HepG2 (cell line): ENCODE data around the gene THOC7. TPM values are rescaled to one million over a fixed set of nuclear protein-coding genes. Genes with fewer than 3 reads are reported as not detected.

ENCODE experiments used
- ATAC-seq: fragments of 200-7000 bp; cut with Tn5 transposase; 3 replicates; pipeline ENCODE4 v1.9.1; 2020; ENCODE audit warnings: mild to moderate bottlenecking, moderate library complexity
- BruUV-seq: library from RNA; stranded (reverse); fragments of 400-500 nt; replicated peaks from 2 replicates; lab custom pipeline; 2021; lab: Mats Ljungman, UMichigan
- CTCF ChIA-PET: fragments of 300-600 bp; formaldehyde crosslinking; extraction: SDS; loops from one replicate; lab custom pipeline; 2021; ENCODE audit warnings: low total read pairs, inconsistent platforms, low intra/inter-chr PET ratio; lab: Yijun Ruan, JAX
- POLR2A ChIA-PET: fragments of 350-600 bp; sonication (Branson Sonifier 250); formaldehyde crosslinking; loops from one replicate; lab custom pipeline; 2020; ENCODE audit warnings: antibody characterized with exemption, inconsistent platforms; lab: Yijun Ruan, JAX
- DNase-seq: peaks from one replicate; pipeline ENCODE4 v3.0.0-alpha.2; 2015; ENCODE audit warnings: low spot score
- FAIRE-seq: peaks from 3 replicates; lab custom pipeline; 2011; peaks lifted over from hg19 to GRCh38; lab: Jason Lieb, UNC
- H2AFZ ChIP-seq: one replicate; pipeline ENCODE4 v1.6.1; 2011; ENCODE audit warnings: low read length, inconsistent platforms
- H3K27ac ChIP-seq: fragments of 300-600 bp; 3 replicates; pipeline ENCODE4 v1.8.0; 2011; ENCODE audit warnings: mixed run types, mild to moderate bottlenecking, mixed read lengths, low read length, inconsistent platforms; ENCODE audit not compliant: insufficient read depth; ENCODE audit errors: extremely low read length
- H3K27me3 ChIP-seq, 2 experiments: fragments of 200-600 bp in 1 of 2; 2 replicates in 1 of 2; 3 replicates in 1 of 2; pipeline versions ENCODE4 v1.6.0 to v1.8.0; 2011; ENCODE audit warnings: low read length in 2 of 2, mild to moderate bottlenecking in 2 of 2, moderate library complexity in 2 of 2, inconsistent platforms in 1 of 2; ENCODE audit not compliant: insufficient read depth in 2 of 2, control insufficient read depth in 1 of 2
- H3K36me3 ChIP-seq, 2 experiments: fragments of 200-600 bp in 1 of 2; replicated peaks in 1 of 2; 2 replicates in 1 of 2; 3 replicates in 1 of 2; pipeline versions ENCODE4 v1.5.1 to v1.8.0; 2011; ENCODE audit warnings: low read length in 2 of 2, inconsistent platforms in 1 of 2; ENCODE audit not compliant: insufficient read depth in 2 of 2, control insufficient read depth in 1 of 2
- H3K4me1 ChIP-seq: 2 replicates; pipeline ENCODE4 v1.5.1; 2012; ENCODE audit warnings: low read length, inconsistent platforms; ENCODE audit not compliant: insufficient read depth
- H3K4me2 ChIP-seq: 2 replicates; pipeline ENCODE4 v1.6.0; 2011; ENCODE audit warnings: low read depth, low read length, inconsistent platforms
- H3K4me3 ChIP-seq, 3 experiments: fragments of 200-600 bp in 1 of 3; sonication (generic), shearing (Covaris generic) in 1 of 3; replicated peaks in 1 of 3; 2 replicates each; pipeline ENCODE4 v1.5.1; 2011 to 2016; ENCODE audit warnings: low read length in 3 of 3, inconsistent platforms in 2 of 3, low read depth in 2 of 3, mild to moderate bottlenecking in 2 of 3, control low read depth in 1 of 3, mixed read lengths in 1 of 3; ENCODE audit not compliant: insufficient read depth in 1 of 3
- H3K79me2 ChIP-seq: one replicate; pipeline ENCODE4 v1.6.1; 2011; ENCODE audit warnings: low read length, inconsistent platforms; ENCODE audit not compliant: insufficient read depth
- H3K9ac ChIP-seq: 2 replicates; pipeline ENCODE4 v1.6.0; 2011; ENCODE audit warnings: mild to moderate bottlenecking, low read depth, low read length, inconsistent platforms; ENCODE audit not compliant: insufficient read depth
- H3K9me3 ChIP-seq: 2 replicates; pipeline ENCODE4 v1.5.1; 2012; ENCODE audit warnings: mild to moderate bottlenecking, low read length
- H4K20me1 ChIP-seq: 2 replicates; pipeline ENCODE4 v1.6.0; 2011; ENCODE audit warnings: inconsistent platforms, mild to moderate bottlenecking, low read length, moderate library complexity; ENCODE audit not compliant: insufficient read depth
- IKZF1 ChIP-seq: fragments of 450-650 bp; IDR thresholded peaks from 2 replicates; pipeline ENCODE4 v1.7.1; 2016
- POGK ChIP-seq: sonication (generic); formaldehyde crosslinking; conservative IDR thresholded peaks from 2 replicates; pipeline ENCODE4 v1.8.0; 2022; ENCODE audit warnings: mild to moderate bottlenecking, moderate library complexity, missing genetic modification reagents
- SOX6 ChIP-seq, 2 experiments: fragments of 450-650 bp in 1 of 2; sonication (generic) in 1 of 2; formaldehyde crosslinking in 1 of 2; IDR thresholded peaks; 2 replicates each; pipeline versions ENCODE4 v1.4.0 to v1.6.1; 2017 to 2020; ENCODE audit warnings: antibody characterized with exemption in 1 of 2, mild to moderate bottlenecking in 1 of 2, missing genetic modification reagents in 1 of 2
- ZNF576 ChIP-seq: sonication (generic); formaldehyde crosslinking; IDR thresholded peaks from 2 replicates; pipeline ENCODE4 v1.4.0; 2020; ENCODE audit warnings: mild to moderate bottlenecking, missing genetic modification reagents
- ZNF670 ChIP-seq: sonication (generic); formaldehyde crosslinking; IDR thresholded peaks from 2 replicates; pipeline ENCODE4 v1.8.0; 2022; ENCODE audit warnings: mild to moderate bottlenecking, missing genetic modification reagents, borderline replicate concordance
- ZNF7 ChIP-seq: IDR thresholded peaks from 2 replicates; pipeline ENCODE4 v1.6.1; 2016; ENCODE audit warnings: missing biosample characterization, missing genetic modification reagents
- WGBS: methylation state at CpG from one replicate; pipeline ENCODE4 v1.1.6; 2017; ENCODE audit warnings: low lambda C conversion rate; 5-methylcytosine and 5-hydroxymethylcytosine counted together
- in situ Hi-C: cut with HindIII; loops from 2 replicates; pipeline ENCODE4 v1.10.0; 2017; ENCODE audit warnings: low pct_unique_long_range_greater_than_20kb; ENCODE audit not compliant: extremely low pct_ligation_motif_present
- intact Hi-C: fragments of 100-400 bp; cut with micrococcal nuclease; formaldehyde crosslinking; loops from one replicate; pipeline ENCODE4 v1.10.0; 2022; ENCODE audit not compliant: unreplicated experiment
- polyA plus RNA-seq, 8 experiments: library from polyadenylated mRNA; depleted of rRNA in 3 of 8; stranded (reverse) in 7 of 8; unstranded in 1 of 8; fragments of >200 nt; fragmentation: Illumina TruSeq in 4 of 8; extraction: Trizol in 4 of 8; gene quantifications; 2 replicates each; pipeline versions ENCODE4 v1.2.1 to v1.2.3, GENCODE V29; 2011 to 2016; ENCODE audit warnings: low read depth in 4 of 8, missing spikeins in 1 of 8, mixed read lengths in 1 of 8; ENCODE audit not compliant: insufficient read depth in 1 of 8
- total RNA-seq, 5 experiments: library from RNA; depleted of rRNA; stranded (reverse); fragments of >200 nt; fragmentation: Illumina TruSeq; extraction: Trizol; gene quantifications; 2 replicates each; pipeline ENCODE4 v1.2.3, GENCODE V29; 2016; ENCODE audit warnings: low read depth in 1 of 5
- TF ChIP-seq, protein P1 (sequence below): sonication (generic); formaldehyde crosslinking; IDR thresholded peaks from 2 replicates; pipeline ENCODE4 v1.8.1; 2023; ENCODE audit warnings: mild to moderate bottlenecking, moderate library complexity, missing genetic modification reagents
- TF ChIP-seq, protein P2 (sequence below): sonication (generic); formaldehyde crosslinking; IDR thresholded peaks from one replicate; pipeline ENCODE4 v1.5.1; 2020; ENCODE audit warnings: mild to moderate bottlenecking, missing genetic modification reagents; ENCODE audit errors: not compliant biosample characterization

Gene THOC7
- total and polyA plus RNA-seq, 2 of the 13 experiments (the other 11 are each of a cell fraction or from before 2014, with no cell fraction given) = 32.8 to 63.5 TPM

- Histone ChIP-seq H3K27ac (no peak overlapping the region), H2AFZ (no peak overlapping the region)
- ATAC-seq = no peak
- in situ Hi-C loops = no loop called here
- POLR2A ChIA-PET = no interaction called here
- no peak for FAIRE-seq
- TF ChIP-seq SOX6 (IDR thresholded peaks at IDR 0.05) (no peak), SOX6 (CRISPR knock-in tag; IDR thresholded peaks at IDR 0.05) (no peak), ZNF576 (CRISPR knock-in tag) (no peak), POGK (CRISPR knock-in tag) (no peak), IKZF1 (no peak), ZNF670 (CRISPR knock-in tag) (no peak), ZNF7 (CRISPR knock-in tag) (no peak)
- TF ChIP-seq, protein P1, sequence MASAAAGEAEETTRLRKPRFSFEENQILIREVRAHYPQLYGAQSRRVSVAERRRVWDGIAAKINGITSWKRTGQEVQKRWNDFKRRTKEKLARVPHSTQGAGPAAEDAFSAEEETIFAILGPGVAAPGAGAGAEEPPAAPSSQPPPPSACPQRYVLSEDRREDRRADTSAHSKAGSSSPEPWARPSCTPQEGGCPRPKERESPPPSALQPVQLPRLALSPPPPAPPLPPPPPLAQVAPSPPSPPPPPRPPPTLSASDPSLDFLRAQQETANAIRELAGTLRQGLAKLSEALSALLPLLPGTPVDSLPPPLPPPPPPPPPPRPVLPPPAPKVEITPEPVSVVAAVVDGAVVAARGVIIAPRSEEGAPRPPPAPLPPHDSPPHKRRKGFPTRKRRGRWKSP = no peak
- TF ChIP-seq, protein P2, sequence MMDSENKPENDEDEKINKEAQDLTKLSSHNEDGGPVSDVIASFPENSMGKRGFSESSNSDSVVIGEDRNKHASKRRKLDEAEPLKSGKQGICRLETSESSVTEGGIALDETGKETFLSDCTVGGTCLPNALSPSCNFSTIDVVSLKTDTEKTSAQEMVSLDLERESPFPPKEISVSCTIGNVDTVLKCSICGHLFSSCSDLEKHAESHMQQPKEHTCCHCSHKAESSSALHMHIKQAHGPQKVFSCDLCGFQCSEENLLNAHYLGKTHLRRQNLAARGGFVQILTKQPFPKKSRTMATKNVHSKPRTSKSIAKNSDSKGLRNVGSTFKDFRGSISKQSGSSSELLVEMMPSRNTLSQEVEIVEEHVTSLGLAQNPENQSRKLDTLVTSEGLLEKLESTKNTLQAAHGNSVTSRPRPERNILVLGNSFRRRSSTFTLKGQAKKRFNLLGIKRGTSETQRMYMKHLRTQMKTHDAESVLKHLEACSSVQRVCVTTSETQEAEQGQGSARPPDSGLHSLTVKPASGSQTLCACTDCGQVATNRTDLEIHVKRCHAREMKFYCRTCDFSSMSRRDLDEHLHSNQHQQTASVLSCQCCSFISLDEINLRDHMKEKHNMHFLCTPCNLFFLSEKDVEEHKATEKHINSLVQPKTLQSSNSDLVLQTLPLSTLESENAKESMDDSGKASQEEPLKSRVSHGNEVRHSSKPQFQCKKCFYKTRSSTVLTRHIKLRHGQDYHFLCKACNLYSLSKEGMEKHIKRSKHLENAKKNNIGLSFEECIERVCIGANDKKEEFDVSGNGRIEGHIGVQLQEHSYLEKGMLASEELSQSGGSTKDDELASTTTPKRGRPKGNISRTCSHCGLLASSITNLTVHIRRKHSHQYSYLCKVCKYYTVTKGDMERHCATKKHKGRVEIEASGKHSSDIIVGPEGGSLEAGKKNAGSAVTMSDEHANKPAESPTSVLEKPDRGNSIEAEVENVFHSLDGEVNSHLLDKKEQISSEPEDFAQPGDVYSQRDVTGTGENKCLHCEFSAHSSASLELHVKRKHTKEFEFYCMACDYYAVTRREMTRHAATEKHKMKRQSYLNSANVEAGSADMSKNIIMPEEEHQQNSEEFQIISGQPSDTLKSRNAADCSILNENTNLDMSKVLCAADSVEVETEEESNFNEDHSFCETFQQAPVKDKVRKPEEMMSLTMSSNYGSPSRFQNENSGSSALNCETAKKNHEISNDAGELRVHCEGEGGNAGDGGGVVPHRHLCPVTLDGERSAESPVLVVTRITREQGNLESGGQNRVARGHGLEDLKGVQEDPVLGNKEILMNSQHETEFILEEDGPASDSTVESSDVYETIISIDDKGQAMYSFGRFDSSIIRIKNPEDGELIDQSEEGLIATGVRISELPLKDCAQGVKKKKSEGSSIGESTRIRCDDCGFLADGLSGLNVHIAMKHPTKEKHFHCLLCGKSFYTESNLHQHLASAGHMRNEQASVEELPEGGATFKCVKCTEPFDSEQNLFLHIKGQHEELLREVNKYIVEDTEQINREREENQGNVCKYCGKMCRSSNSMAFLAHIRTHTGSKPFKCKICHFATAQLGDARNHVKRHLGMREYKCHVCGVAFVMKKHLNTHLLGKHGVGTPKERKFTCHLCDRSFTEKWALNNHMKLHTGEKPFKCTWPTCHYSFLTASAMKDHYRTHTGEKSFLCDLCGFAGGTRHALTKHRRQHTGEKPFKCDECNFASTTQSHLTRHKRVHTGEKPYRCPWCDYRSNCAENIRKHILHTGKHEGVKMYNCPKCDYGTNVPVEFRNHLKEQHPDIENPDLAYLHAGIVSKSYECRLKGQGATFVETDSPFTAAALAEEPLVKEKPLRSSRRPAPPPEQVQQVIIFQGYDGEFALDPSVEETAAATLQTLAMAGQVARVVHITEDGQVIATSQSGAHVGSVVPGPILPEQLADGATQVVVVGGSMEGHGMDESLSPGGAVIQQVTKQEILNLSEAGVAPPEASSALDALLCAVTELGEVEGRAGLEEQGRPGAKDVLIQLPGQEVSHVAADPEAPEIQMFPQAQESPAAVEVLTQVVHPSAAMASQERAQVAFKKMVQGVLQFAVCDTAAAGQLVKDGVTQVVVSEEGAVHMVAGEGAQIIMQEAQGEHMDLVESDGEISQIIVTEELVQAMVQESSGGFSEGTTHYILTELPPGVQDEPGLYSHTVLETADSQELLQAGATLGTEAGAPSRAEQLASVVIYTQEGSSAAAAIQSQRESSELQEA (CRISPR knock-in tag) = no peak
- TF ChIP-seq, all 625 proteins: peak for 0
- Histone ChIP-seq H3K9ac (no peak overlapping the region), H3K9me3 (no peaks in the 10 kb centered on the region), H3K4me3 (no peak overlapping the region), H3K27me3 (no peaks in the 10 kb centered on the region), H4K20me1 (no peaks in the 10 kb centered on the region; the same call in 1 of the 2 replicates), H3K4me1 (no peaks in the 10 kb centered on the region), H3K36me3 (peaks cover 2 to 12% of the 10 kb centered on the region in 2 experiments; a peak in 2 of 5 replicates), H3K79me2 (no peaks in the 10 kb centered on the region), H3K4me2 (no peak overlapping the region)
- DNase-seq = no peak
- WGBS = 97% methylated on average over 2 of the region's 2 CpGs
- intact Hi-C loops = no loop called here
- CTCF ChIA-PET = no interaction called here
- no TSS peak for BruUV-seq
Measured at GRCh38 chr3:63900459-63900858, 36.9 kb upstream of the THOC7 start.
